Esophagus muscularis mucosa (tissue), 3 donors: Measurements from ENCODE around the gene LGALS1.

Experiments used
- CTCF ChIP-seq, 3 experiments: fragments of 200-600 bp in 2 of 3; fragments of 450-650 bp in 1 of 3; sonication (generic) in 2 of 3; IDR thresholded peaks; one replicate each; pipeline ENCODE4 v1.5.1; 2017 to 2019; ENCODE audit warnings: antibody characterized with exemption in 3 of 3, mild to moderate bottlenecking in 2 of 3, moderate library complexity in 1 of 3
- POLR2A ChIP-seq: fragments of 450-650 bp; IDR thresholded peaks from one replicate; pipeline ENCODE4 v1.6.1; 2017; ENCODE audit warnings: antibody characterized with exemption, moderate library complexity, mild to moderate bottlenecking, low read depth
- POLR2AphosphoS5 ChIP-seq, 2 donors: sonication (generic); formaldehyde crosslinking; IDR thresholded peaks; one replicate each; pipeline ENCODE4 v1.6.1; 2017; ENCODE audit warnings: antibody characterized with exemption in 2 of 2

GRCh38 chr22:37633625-37634416 lies 41.6 kb upstream of the LGALS1 start:
- peak; percentile 4 to 29 for TF ChIP-seq POLR2AphosphoS5 (IDR thresholded peaks at IDR 0.05)
- peak in 1 of 3 experiments; percentile 25 for TF ChIP-seq CTCF (IDR thresholded peaks at IDR 0.05)
- no peak for TF ChIP-seq POLR2A
